AG08396 (cell line): ENCODE measurements around the gene DUT.
A peak's percentile ranks its signal among the peaks of the same experiment; 100 is the strongest.

ENCODE experiments used
- DNase-seq: peaks from one replicate; pipeline ENCODE4 v3.0.0; 2012; ENCODE audit warnings: low spot score, mixed read lengths

The DUT gene

DNA sequence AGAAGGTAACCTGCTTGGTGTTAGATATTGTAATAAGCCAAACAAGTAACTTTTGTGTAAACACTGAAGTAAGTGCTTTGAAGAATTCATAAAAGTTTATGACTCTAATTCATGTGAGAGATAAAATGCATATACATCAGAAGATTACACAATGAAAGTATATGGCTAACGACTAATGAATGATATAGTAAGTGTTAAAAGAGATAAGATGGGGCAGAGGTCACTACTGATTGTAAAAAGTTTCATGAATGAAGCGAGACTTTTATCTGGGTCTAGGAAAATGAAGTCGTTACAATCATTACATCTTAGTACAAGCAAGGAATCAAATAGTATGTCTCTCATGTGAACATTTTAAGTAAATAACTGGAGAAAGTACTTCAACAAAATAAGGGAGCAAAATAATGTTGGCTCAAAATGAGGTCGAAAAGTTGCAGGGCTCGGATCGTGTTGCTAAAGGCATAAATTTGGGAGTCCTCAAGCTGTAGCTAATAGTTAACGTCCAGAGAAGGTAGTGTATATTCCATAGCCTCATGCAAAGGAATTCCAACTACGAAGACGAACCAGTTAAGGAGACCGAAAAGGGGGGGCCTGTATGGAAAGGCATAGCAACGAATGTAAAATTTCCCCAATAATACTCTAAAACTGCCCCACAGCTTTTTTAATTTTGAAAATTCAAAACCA lies 984 bp upstream of the DUT start:
- DNase-seq = peak; percentile 20

DNA sequence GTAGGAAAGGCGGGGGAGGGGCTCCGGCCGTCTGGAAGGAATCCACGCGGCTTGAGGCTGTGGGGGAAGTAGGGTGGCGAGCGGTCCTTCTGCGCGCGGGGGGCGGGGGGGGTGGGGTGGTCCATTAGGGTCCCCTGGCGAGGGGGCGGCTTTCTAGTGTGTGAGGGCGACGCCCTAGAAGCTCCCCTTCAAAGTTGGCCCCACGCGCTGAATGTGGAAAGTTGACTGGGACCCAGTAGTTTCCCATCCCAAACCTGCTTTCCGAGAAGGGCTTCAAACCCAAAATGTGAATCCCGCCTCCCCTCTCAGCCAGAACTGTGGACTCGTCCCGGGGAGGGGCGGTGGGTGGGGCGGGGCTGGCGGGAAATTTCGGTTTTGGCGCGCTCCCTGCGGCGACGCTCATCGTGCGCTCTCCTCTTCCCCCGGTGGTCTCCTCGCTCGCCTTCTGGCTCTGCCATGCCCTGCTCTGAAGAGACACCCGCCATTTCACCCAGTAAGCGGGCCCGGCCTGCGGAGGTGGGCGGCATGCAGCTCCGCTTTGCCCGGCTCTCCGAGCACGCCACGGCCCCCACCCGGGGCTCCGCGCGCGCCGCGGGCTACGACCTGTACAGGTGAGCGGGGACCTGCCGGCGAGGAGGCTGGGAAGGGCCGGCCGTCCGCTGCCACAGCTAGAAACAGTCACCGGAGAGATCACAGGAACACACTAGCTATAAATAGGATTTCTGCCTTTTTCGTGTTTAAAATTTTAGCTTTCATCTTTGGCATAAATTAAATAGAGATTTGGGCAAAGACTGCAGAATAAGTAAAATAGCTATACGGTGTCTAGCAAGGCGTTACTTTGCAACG lies 790 bp downstream of the DUT start:
- DNase-seq = peak; percentile 91

DNA sequence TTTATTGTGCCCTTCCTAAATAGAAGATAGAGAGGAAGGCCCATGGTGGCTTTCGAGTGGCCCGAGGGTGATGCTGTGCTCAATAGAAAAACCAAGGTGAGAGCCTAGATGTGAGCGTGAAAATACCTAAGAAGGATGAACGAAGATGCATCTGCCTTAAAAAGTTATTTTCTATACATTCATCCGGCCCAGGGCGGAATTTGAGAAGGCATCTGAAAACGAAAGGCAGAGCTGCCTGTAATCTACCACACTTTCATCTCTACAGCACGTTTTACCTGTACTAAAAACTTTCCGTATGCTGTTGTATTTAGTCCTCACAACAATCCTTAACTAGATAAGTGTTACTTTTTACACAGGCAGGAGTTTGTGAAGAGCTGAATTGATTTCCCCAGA lies 1.4 kb downstream of the DUT start:
- DNase-seq = no peak

DNA sequence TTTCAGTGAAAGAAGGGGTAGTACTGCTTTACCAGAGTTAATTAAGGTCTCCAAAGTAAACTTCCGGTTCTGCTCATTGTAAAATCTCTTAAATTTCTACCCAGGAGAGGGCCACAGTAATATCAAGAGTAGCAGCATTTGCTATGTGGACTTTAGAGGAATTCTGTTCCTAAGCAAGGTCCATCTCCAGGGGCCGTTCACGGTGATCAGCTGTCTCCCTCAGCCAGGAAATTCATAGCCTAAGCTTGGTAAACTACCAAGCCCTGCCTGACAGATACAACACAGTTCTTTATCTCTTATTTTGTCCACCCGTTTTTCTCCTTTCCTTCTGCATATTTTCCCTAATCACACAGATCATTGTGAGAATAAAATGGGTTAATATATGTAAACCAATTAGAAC lies 2.3 kb downstream of the DUT start:
- DNase-seq = no peak

DNA sequence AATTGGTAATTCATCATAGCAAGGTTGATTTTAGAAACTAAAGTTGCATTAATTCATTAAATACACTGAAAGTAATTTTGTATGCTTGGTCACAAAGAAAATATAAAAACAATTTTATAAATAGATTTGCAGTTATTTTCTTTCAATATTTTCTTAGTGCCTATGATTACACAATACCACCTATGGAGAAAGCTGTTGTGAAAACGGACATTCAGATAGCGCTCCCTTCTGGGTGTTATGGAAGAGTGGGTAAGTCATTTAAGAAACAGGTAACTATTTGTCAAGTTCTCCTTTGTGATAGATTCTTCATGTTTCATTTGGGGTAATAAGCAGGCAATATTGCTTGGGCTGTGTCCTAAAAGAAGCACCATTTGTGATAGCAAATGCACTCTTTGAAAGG lies 3.0 kb downstream of the DUT start:
- no peak for DNase-seq

DNA sequence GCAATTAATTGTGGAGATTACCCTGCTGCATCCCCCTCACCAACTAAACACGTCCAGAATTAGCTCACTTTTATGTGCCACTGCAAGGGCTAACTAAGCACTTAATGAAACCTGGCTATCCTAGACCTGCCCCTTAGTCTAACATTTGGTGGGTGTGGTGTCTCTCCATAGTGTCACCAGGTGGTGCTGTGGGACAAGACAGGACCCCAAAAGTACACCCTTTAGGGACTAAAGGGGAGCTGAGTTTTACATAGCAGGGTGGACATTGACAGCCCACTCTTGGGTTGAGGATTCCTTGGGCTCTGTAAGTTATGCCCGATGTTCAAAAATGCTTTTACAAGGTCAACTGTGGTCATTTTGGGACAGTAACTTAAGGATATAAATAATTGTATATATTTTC lies 5.7 kb downstream of the DUT start:
- DNase-seq = peak; percentile 22

DNA sequence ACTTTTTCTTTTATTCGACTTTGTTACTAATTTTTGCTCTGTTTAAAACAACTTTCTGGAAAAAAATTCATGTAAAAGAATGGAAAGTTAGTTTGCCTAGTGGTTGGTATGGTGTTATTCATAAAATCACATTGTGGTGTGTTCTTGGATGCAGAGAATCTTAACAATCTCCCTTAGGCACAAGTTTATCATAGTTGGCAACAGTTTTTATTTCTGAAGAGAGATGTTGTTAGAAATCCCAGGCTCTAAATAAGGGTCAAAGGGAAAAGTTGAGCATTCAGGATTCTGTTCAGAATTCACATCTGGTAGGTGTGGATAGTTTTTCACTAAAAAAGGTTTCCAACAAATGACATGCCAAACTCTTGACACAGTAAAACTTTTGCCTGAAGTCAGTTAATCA lies 6.4 kb downstream of the DUT start:
- DNase-seq = no peak

DNA sequence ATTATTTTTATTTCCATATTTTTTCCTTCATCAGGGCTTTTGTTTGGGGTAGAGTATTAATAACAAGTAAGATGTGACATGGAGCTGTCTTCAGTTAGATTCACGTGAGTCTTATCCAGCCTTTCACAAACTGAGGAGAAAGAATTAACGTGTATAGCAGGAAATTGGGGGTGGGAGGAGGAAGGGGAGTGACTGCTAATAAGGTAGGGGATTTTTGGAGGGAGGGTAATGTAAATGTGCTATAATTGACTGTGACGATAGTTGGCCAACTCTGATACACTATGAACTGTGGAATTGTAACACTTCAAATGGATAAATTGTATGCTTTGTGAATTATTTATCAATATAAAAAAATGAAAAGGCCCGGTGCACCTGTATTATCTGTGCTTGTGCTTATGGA lies 8.9 kb downstream of the DUT start:
- no peak for DNase-seq

DNA sequence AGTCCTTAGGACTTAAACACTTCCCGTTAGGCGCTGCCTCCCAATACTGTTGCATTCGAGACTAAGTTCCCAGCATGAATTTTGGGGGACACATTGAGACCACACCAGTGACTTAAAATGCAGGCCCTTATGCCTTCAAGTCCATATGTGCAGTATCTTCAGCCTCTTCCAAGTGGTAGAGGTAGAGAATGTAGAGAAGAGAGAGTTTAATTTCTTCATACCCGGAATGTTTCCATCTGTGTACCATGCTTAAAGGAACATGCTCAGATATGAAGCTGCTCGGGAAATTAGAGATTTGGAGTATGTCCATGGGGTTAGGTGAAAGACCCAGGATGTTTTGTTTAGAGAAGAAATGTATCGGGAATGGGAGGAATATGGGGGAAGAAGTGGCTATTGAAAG lies 12.6 kb downstream of the DUT start:
- no peak for DNase-seq

DNA sequence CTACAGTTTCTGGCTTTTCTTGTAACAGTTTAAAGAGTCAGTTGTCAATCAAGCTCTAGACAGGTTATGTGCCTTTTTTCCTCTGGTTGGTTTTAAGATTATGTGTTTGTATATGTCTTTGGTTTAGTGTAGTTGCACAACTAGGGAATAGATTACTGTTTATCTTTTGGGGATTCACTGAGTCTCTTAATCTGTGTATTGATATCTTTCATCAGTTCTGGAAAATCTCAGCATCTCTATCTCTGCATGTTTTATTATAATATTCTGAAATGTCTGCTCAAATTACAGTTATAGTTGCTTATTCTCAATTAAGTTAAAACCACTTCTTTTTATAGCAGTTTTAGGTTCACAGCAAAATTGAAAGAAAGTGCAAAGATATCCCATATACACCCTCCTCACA lies 14.3 kb downstream of the DUT start:
- DNase-seq = no peak

DNA sequence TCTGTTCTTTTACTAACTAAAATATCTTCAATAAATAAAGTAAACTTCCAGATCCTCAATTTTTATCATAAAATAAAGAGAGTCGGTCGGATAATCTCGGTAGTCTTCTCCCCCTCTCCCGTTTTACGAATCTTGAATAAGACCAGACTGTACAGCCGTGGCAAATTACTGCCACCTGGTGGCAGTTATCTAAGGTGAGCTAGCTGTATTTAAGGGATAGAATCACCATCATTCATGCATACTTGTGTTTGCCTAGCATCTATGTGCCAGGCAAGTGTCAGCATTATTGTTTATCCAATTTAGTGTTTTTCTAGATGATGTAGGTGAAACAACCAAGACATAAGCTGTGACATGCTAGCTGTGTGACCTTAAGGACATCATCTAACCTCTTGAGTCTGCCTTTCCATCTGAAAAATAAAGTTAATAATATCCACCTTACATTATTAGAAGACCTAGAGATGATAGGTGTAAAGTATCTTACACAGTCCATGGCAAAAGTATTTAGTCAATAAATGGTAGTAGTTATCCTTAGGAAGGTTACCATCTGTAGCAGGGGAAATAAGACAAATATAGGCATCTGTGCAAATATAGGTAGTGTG lies 21.3 kb downstream of the DUT start:
- DNase-seq = peak; percentile 21

DNA sequence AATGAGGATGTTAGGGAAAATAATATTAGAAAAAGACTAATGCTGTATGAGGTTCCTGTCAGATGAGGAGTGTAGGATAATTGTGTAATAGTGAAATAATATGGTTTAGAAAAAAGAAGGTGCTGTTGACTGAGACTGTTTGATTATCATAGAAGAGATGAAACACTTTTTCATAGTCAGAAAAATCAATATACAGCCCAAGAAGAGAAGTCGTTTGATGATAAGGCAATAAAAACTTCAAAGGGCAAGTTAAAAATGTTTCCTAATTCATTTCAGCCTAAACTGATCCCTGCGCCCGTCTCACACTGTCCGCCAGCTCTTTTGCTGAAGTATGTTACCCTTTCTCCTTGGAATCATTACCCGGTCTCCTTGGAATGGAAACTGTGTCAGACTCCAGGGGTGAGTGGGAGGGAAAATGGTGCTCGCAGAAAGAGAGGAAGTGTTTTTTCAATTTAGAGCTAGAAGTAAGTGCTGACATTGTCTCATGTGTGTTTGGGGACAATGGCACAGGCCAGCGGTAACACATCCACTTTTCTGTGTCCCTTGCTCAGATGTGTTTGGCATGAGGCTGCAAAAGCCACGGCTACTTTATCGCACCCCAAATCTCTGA lies 23.6 kb downstream of the DUT start:
- DNase-seq = peak; percentile 17

DNA sequence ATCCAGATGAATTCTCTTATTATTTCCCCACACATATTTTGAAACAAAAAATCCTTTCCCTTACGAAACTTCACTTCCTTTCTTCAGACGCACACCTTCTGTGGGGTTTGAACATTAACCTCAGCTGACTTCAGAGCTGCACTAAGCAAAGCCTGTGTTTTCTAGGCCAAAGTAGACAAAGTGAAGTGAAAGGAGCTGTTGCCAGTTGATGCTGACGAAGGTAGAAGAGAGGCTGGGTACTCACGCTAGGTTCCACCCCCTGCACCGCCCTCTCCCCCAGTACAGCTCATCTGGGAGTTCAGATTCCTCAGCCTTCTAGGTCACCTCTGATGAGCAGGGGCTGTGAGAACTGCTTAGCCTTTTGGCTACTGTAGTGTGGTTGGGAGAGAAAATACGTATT lies 24.1 kb downstream of the DUT start:
- peak; percentile 26 for DNase-seq

DNA sequence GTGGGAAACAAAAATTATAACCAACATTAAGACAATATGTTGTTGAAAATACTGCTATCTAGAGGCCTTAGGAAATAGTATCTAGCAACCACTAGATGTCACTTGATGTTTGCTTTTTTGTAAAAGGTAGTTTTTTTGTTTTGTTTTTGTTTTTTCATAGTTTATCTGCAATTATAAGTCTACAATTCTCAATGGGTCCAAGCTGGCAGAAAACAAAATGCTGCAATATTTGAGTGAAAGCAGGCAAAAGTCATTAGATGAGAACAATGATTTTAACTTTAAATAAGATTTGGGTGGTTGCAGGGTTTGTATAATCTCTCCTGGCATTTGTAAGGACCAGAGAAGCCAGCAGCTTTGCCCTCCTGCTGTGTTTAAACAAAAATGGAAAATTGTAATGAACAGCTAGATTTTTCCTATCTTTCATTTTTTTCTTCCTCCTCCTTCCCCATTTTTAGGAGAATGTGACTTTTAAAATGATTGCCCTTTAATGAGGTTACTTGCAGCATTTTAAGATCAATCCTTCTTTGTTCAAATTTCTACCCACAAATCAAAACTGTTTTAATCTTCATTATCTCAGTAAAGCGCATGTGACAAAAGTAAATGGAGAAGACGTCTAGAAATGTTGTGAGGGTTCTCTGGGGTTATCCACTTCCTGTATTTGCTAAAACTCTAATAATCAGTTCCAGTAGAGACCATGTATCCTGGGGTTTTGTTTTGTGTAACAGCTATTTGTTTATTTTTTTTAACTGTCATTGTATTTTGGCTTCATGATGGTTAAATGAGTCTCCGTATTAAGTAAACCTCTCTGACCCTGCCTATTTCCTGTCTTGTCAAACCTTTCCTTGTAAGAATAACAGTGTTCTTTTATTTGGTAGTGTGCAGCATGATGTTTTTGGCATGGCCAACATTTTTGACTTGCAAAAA lies 27.3 kb downstream of the DUT start:
- DNase-seq = peak; percentile 15

DNA sequence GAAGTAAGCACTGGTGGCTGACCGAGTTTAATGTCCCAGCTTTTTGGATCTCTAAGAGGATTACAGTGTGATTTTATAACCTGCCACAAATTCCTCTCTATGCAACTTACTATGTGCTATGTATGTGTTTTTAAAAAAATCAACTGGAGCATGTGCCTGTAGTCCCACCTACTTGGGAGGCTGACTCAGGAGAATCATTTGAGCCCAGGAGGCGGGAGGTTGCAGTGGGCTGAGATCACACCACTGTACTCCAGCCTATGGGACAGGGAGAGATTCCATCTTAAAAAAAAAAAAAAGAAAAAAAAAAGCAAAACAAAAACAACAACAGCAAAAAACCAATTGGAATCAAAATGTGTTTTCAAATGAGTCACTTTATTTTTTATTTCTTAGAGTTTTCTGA lies 29.6 kb downstream of the DUT start:
- DNase-seq = no peak

DNA sequence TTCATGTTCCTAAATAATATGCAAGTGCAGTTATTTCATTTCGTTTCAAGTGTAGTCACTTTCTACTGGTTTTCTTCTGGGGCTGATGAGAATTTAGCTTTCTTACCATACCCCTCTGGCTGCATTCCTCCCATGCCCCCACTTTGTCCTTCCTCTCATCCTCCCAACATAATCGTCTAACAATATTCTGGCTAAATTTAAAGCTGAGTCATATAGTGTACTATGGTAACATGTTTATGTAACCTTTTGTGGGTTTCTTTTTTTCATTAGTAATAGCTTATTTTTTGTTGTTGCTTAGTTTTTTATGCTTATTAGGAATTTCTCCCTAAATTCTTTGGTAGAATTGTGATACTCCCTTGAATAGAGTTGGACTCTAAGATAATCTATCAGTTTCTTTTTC lies 30.5 kb downstream of the DUT start:
- DNase-seq = no peak

DNA sequence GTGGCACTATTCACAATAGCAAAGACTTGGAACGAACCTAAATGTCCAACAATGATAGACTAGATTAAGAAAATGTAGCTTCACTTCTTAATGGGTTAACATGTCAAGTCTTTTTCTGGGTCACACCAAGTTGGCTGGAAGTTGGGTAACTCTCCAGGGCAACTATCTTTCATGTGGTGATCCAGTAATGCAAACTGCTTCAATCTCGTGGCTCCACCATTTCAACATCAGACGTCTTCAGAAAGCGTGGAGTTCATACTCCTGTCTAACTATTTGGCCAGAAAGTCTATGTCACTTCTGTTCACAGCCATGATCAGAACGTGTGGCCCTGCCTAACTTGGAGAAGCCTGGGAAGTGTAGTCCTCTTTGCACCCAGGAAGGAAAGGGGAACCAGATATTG lies 32.2 kb downstream of the DUT start:
- DNase-seq = no peak

DNA sequence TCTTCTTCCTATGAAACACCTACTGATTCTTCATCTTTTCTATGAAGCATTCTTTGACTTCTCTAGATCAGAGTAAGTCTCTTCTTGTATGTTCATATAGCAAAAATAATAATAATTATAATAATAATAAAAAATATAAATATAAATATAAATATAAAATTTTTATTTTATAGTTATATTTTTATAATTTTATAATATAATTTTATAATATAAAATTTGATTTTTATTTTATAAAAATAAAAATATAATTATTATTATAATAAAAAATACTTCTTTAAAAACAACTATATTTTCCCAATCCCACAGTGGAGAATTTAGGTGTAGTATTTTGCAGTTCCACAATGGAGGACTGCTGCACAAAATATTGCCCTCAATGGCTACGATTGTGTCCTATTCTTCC lies 34.3 kb downstream of the DUT start:
- no peak for DNase-seq

DNA sequence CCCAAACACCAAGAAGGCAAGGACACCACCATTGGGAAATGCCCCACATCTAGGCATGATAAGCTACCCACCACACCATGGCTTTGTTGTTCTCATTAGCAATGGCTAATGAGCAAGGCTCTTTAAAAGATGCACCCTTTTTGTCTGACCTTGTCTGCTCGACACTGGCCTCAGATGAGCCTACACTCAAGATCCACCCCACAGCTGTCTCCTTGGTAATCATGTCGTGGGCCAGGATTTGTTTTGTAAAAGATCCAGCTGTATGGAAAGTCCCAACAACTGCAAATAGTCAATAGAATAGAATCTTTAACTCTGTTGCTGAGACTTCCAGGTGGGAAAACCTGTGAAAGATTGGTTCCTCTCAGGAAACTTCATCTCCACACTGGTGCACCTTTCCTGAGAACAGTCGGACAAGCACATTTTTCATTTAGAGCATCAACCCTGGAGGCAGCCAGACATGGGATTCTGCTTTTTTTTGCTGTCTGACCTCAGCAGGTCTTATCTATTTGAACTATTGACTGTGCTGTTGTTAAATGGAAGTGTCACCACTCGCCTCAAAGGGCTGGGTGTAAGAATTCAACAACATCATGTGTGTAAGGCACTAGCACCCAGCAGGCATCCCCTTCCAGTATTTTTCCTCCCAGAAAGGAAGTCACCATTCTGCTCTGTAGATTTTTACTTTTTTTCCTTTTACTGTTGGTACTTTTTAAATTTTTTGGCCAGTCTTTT lies 35.5 kb downstream of the DUT start:
- DNase-seq = no peak

DNA sequence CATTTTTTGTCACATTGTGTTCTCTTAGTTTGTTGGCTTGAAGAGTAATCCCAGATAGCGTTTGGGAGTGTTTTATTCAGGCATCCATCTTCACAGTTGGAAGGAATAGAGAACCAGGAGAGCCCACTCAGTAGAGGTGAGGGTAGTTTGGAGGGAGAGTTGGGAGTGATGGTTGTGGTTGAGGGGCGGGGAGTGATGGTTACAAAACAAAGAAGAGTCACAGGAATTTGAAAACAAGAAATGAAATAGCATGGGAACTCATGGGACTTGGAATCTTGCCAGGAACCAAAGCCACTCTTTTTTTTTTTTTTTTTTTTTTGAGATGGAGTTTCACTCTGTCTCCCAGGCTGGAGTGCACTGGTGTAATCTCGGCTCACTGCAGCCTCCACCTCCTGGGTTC lies 36.3 kb downstream of the DUT start:
- no peak for DNase-seq

DNA sequence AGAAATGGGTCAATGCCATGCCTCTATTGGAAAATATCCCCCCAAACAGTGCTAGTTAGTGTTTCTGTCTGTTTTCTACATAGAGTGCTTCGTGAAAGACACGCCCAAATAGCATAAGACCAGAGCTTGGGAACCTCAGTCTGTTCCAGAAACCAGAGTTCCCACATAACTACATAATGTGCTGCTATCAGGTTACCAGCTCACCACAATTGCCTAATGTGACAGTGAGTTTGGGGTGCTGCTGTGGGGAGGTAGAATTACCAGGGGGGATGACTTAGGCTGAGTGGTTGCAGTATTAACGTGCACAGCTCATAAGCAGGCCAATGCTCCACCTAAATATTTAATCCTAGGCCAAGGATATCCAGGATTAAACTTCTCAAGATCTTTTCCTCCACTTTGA lies 39.2 kb downstream of the DUT start:
- DNase-seq = no peak
